PFSK-1 (cell line): ENCODE data around the gene ACYP1.

Experiments
- POLR2AphosphoS5 ChIP-seq: IDR thresholded peaks from 2 replicates; pipeline ENCODE4 v1.6.1; 2012; ENCODE audit warnings: low read depth, mild to moderate bottlenecking, control low read depth, low read length, moderate library complexity
- REST ChIP-seq, 2 experiments: IDR thresholded peaks; 2 replicates each; pipeline versions ENCODE4 v1.6.1 to v1.8.0; 2011 to 2012; ENCODE audit warnings: low read depth in 2 of 2, low read length in 2 of 2, control low read depth in 1 of 2, inconsistent platforms in 1 of 2, mild to moderate bottlenecking in 1 of 2, moderate library complexity in 1 of 2; ENCODE audit not compliant: insufficient read depth in 1 of 2
- SIN3A ChIP-seq: IDR thresholded peaks from 2 replicates; pipeline ENCODE4 v1.6.1; 2012; ENCODE audit warnings: mild to moderate bottlenecking, low read length, moderate library complexity, borderline replicate concordance; ENCODE audit not compliant: insufficient read depth
- TAF1 ChIP-seq: IDR thresholded peaks from 2 replicates; pipeline ENCODE4 v1.6.1; 2012; ENCODE audit warnings: low read length, control low read depth, borderline replicate concordance; ENCODE audit not compliant: insufficient read depth

GRCh38 chr14:75015496-75015895, 48.3 kb downstream of the ACYP1 start:
- TF ChIP-seq REST (IDR thresholded peaks at IDR 0.05; ENCODE audit: insufficient read depth in 1 of 2, low read depth in 2 of 2, low read length in 2 of 2) = no peak
- TF ChIP-seq POLR2AphosphoS5 = no peak
- TF ChIP-seq TAF1 = no peak
- TF ChIP-seq SIN3A = no peak
